Kidney epithelial cell (primary cell): ENCODE results near the gene TMEM272. TPM values are rescaled to one million over a fixed set of nuclear protein-coding genes. Genes with fewer than 3 reads are reported as not detected.

Experiments used
- DNase-seq: peaks from one replicate; pipeline ENCODE4 v3.0.0-alpha.2; 2010; ENCODE audit warnings: low read depth
- H3K27me3 ChIP-seq: 2 replicates; pipeline ENCODE4 v1.6.0; 2011; ENCODE audit warnings: low read length; ENCODE audit not compliant: control insufficient read depth, insufficient read depth
- H3K36me3 ChIP-seq: 2 replicates; pipeline ENCODE4 v1.5.1; 2011; ENCODE audit warnings: low read length; ENCODE audit not compliant: control insufficient read depth, insufficient read depth
- H3K4me3 ChIP-seq: 2 replicates; pipeline ENCODE4 v1.5.1; 2011; ENCODE audit warnings: low read depth, mild to moderate bottlenecking, control low read depth, low read length
- total RNA-seq: library from RNA; depleted of rRNA; stranded (reverse); fragments of >200 nt; gene quantifications from 2 replicates; pipeline ENCODE4 v1.2.3, GENCODE V29; 2015
- TF ChIP-seq, protein P1 (sequence below): IDR thresholded peaks from 2 replicates; pipeline ENCODE4 v1.5.1; 2011; ENCODE audit warnings: mild to moderate bottlenecking, moderate library complexity, low read length, control low read depth, inconsistent platforms; ENCODE audit not compliant: insufficient read depth, poor library complexity, severe bottlenecking

Gene TMEM272, protein sequence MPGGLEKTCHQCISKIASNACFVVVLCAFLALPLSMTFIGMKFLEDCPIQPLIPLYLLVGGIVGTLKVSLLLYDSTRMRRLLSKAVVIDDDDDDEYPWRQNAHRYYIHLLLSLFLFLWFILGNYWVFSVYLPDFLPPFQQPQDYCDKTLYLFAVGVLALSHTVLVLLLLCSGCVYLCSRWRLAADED
- not detected in 2 replicates for total RNA-seq

DNA sequence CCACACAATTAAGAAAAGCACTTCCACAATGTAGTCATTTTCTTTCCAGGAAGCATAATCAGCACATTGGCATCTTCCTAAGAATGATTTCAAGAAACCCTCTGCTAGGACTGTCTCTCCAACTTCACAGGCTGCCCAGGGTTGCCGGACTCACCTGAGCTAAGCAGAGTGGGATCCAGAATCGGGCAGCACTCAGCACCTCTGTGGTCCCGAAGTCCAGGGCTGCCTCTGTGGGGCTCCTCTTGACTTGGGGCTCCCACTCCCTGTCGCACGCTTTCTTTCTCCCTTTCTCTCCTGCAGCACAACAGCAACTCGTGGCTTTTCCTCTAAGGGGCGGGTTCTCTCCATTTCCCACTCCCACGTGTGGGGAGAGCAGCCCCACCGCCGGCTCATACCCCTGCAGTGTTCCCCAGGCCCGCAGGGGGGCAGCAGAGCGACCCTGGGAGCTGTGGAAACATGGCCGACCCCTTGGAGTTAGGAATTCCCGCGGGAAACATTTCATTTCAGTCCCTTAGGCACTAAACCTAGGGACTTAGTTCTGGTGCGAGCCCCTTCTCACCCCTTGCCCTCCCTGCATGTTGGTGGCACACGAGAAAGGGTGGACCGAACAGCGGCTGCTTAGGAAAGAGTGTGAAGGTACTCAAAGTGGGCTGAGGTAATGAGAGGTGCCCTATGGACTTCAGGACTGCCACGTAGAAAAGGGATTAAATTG lies at the start of gene TMEM272:
TSS of gene TMEM272 (minus strand) at position 316 of the 712 bp plus-strand sequence. CDS start 6,647 bp downstream, outside the sequence.
- Histone ChIP-seq H3K36me3 (no peaks in the 10 kb centered on the region), H3K4me3 (no peak within 1 kb of the TSS), H3K27me3 (no peaks in the 10 kb centered on the region)
- TF ChIP-seq, protein P1, sequence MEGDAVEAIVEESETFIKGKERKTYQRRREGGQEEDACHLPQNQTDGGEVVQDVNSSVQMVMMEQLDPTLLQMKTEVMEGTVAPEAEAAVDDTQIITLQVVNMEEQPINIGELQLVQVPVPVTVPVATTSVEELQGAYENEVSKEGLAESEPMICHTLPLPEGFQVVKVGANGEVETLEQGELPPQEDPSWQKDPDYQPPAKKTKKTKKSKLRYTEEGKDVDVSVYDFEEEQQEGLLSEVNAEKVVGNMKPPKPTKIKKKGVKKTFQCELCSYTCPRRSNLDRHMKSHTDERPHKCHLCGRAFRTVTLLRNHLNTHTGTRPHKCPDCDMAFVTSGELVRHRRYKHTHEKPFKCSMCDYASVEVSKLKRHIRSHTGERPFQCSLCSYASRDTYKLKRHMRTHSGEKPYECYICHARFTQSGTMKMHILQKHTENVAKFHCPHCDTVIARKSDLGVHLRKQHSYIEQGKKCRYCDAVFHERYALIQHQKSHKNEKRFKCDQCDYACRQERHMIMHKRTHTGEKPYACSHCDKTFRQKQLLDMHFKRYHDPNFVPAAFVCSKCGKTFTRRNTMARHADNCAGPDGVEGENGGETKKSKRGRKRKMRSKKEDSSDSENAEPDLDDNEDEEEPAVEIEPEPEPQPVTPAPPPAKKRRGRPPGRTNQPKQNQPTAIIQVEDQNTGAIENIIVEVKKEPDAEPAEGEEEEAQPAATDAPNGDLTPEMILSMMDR: peak; percentile 98
- DNase-seq: no peak

DNA sequence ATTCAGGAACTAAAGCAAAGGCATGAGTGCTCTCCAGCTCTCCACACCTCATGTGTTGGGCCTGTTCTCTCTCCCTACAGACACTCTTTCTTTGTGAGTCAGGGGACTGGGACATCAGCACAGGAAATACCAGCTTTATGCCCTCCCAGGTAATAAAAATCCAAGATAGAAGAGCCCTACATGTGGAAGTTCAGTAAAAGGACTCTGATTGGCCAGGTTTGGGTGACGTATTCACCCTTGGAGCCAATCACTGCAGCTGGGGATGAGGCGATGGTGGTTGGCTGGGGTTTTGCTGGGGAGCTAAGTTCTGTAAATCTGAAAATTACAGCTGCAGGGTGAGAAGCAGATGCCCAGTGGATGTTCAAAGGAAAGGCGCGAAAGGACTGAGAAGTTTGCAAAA lies 49.3 kb upstream of the TMEM272 start:
- peaks cover 2% of the 10 kb centered on the region for H3K27me3 ChIP-seq
- H3K4me3 ChIP-seq: no peak overlapping the region
- no peaks in the 10 kb centered on the region for H3K36me3 ChIP-seq
- DNase-seq: no peak
- TF ChIP-seq, protein P1: no peak

DNA sequence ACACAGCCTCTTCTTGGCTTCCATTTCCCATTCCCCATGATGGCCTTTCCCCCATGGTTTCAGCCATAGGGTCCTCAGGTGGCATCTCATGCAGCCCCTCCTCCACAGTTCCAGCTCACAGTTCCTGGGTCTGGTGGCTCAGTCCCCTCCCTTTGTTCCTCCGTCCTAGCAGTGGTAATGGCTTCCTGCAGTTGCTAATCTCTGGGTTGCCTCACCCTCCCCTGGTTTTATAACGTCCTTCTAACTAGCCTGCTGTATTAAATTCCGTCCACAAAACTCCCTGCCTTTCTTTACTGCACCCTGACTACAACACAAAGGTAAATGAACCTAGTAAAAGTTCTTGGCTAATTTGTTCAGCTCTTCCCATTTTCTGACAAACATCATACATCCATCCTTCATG lies 47.7 kb upstream of the TMEM272 start:
- no peak for DNase-seq
- Histone ChIP-seq H3K27me3 (peaks cover 2% of the 10 kb centered on the region), H3K4me3 (no peak overlapping the region), H3K36me3 (no peaks in the 10 kb centered on the region)
- TF ChIP-seq, protein P1: no peak

DNA sequence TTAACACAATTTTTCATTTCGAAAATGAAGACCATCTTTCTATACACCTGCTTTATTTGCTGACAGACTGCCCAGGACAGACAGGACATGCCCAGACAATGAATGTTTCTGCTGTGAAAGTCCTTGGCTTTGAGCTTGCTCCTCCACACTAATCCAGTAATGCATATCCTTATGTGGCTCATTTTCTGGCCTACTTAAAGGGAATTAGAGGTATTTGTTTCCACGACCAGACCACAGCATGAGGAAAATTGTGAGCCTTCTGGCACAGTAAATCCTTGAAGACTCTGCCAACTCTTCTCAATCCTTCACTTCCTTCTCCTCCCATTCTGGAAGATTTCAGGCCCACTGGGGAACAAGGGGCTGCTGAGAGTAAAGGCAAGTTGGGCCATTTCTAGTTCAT lies 42.5 kb upstream of the TMEM272 start:
- no peaks in the 10 kb centered on the region for H3K27me3 ChIP-seq
- no peak for DNase-seq
- no peaks in the 10 kb centered on the region for H3K36me3 ChIP-seq
- TF ChIP-seq, protein P1: no peak
- no peak overlapping the region for H3K4me3 ChIP-seq

DNA sequence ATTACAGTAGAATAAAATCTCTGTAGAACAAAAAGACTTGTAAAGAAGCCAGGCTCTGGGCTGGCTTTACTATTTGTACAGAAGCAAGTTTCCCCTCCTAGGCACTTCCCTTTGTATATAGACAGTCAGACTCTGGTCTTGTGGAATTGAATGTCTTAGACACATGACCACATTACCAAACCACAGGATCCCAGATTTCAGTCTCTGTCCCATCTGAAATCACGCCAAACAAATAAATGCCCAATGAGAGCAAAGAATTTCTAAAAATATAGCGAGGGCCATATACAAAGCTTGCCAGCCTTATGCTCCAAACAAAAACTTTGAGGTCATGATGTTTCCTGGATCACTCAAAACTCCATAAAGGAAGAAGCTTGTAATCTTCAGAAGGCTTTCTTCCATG lies 40.7 kb upstream of the TMEM272 start:
- no peaks in the 10 kb centered on the region for H3K27me3 ChIP-seq
- no peak overlapping the region for H3K4me3 ChIP-seq
- H3K36me3 ChIP-seq: no peaks in the 10 kb centered on the region
- TF ChIP-seq, protein P1: no peak
- DNase-seq: no peak
